GM21381 (cell line): ENCODE data around the gene FRMD7.
"Not testable (repeated sequence)": the region's sequence is repeated elsewhere in the genome, so short reads cannot be mapped to it uniquely, and the experiment has no call there.

Experiments
- ATAC-seq: cut with Tn5 transposase; IDR thresholded peaks from one replicate; pipeline ENCODE4 v1.9.1; 2021; ENCODE audit warnings: mild to moderate bottlenecking, moderate library complexity; ENCODE audit not compliant: unreplicated experiment

Gene FRMD7

DNA sequence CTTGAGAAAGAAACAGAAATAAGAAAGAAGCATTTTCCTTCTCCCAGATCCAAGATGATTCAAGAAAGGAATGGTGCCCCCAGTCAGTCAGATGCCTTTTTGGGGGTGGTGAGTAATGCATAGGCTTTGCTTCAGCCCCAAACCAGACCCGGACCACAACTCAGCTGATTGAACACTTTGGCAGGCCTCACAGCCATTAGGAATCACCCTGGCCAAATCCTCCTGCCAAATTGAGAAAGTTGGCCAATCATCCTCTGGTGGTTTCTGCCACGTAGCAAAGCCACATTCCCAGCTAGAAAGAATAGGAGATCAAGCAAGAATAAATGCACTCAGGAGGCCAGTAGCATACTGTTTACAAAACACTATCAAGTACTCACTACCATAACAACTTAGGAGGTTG, 33.7 kb downstream of the FRMD7 start:
- ATAC-seq, result no peak

DNA sequence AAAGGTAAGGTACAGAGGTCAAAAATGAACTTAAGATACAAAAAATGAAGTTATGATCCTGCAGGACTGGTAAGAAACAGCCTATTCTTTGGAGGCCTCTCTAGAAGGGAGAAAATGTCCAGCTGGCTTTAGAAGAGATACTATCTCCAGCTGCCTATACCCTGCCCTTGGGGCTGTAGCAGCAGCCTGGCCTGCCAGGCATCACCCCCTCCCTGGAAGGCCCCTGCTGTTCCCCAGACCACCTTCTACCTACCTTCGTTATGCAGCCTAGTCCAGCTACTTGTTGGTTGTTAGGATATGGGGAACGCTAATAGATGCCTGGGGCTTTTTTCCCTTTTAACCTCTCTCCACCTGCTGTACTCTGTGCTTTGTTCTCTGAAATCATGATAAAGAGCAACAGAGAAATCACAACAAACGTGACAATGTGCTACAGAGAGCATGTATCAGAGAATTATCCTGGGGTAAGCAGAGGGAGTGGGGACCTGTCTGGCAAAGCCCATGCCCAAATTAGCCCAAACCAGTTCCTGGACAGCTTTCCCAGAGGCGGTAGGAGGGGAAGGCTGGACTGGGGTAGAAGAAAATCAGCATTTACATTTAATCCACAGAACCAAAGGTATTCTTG, 34.5 kb downstream of the FRMD7 start:
- ATAC-seq, result no peak

DNA sequence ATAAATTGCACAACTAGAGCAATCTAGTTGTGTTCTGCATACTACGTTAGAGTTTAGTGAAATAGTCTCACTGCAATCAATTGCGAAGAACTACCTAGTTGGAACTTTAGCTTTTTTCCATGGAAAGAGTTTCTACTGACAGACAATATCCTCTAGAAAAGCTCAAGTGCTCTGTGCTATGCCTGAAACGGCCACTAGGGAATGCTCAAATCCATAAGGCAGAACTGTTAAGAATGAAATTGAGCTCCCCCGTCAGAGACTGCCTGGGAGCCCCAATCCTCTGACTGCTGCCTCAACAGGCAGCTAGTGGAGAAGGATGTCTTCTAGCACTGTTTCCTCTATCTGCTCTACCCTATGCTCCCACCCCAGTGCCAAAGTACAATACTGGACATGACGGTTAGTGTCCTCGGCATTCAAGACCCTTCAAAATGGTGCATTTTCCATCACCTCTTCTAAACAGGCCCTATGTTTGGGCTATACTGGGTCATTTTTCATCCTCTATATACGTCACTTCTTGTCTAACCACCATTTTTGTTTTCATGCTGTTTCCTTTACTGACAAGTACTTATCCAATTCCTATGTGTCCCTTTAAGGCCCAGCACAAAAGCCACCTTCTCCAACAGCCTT, 35.3 kb downstream of the FRMD7 start:
- peak; percentile 88 for ATAC-seq

DNA sequence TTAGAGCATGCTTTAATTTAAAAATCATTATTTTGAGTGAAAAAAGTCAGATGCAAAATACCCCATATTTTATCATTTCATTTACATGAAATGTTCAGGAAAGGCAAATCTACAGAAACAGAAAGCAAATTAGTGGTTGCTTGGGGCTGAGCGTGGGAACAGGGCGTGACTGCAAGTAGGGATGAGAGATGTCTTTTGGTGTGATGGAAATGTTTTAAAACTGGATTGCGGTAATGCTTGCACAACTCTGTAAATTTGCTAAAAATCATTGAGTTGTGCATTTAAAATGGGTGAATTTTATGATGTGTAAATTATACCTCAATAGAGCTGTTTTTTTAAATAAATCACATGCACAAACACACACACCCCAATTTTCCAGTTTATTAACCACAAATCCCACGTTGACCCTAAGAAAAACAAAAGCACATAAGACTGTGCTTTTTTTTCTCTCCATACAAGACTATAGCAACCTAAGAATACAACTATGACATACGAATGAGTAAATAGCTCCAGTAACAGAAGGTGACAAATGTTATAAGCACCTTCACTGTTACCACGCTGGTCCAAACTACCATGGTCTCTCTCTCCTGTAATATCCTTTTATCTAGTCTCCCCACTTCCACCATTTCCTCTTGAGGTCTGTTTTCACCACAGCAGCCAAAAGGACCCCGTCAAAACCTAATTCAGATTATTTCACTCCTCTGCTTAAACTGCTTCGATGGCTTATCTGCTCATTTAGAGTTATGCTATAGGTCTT, 37.2 kb downstream of the FRMD7 start:
- no peak for ATAC-seq

DNA sequence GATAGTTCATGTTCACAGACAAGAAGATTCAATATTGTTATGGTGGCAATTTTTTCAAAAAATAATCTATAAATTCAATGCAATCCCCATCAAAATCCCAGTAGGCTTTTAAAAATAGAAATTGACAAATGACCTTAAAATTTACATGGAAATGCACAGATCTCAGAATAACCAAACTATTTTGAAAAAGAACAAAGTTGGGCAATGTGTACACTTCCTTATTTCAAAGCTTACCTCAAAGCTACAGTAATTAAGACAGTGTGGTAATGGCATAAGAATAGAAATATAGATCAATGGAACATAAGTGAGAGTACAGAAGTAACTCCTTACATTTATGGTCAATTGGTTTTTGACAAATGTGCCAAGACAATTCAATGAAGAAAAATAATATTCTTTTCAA, 39.0 kb downstream of the FRMD7 start:
- ATAC-seq, result no peak

DNA sequence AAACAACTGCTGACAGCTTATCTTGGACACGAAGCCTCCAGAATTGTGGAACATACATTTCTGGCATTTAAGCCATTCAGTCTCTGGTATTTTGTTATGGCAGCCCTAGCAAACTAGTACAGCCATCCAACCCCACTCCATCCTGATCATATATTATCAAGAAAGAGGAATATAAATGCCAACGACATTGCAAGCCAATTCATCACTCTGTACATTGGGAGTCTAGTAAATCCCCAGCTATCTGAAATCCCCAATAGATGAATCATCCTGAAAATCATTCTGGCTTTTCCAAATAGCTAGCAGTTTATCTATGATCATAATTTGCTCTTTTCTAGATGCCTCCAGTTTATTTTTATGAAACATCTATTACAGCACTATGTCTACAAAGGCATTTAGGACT, 41.1 kb downstream of the FRMD7 start:
- no peak for ATAC-seq

DNA sequence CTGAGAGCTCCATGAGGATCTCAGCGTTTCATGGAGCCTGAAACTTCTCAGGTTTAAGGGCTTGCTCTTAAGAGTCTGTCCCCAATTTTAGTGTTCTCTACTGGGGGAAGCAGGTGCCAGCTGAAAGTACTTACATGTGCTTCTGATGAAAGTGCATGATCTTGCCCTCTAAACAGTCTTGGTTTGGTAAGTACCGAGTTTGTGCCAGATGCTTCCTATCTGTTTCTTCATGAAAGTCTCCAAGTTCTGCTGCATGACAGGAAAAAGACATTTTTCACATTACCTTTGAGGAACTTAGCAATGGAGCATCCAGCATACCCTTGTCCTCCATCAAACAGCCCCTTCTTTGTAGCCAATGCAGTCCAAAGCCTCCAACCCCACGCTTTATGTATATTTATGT, 42.0 kb downstream of the FRMD7 start:
- ATAC-seq, result no peak

DNA sequence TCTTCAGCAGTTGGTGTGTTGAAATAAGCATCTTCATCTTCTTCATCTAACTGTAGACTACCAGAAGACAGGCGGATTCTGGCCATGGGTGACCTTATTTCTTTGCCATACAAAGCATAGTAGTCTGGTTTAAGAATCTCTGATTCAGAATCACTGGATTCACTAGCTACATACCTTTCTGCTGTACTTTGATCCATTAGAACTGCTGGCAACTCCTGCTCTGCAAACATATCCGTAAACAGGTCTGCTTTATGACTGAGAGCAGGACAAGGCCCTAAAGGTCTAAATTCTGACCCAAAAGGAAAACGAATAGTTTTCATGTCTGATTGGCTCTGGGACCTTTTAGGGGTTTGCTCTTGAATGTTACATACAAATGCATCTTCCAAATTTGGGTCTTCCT, 49.9 kb downstream of the FRMD7 start:
- no peak for ATAC-seq

DNA sequence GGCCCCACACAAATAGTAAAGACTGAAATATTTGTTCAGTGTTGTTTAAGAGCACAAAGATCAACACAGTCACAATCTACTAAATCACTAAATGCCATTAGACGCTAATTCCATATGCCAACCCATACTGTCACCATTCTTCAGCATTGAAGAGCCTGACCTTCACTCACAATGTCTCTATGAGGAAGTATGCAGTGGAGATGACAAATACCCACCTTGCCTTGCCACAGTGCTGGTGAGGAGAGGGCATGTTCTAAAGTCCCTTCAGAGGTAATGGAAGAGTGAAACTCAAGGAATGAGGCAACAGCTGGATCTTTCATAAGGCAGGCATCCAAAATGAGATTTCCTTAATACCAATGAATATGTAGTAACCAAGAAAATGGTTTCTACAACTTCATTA, 50.4 kb downstream of the FRMD7 start:
- ATAC-seq, result no peak

DNA sequence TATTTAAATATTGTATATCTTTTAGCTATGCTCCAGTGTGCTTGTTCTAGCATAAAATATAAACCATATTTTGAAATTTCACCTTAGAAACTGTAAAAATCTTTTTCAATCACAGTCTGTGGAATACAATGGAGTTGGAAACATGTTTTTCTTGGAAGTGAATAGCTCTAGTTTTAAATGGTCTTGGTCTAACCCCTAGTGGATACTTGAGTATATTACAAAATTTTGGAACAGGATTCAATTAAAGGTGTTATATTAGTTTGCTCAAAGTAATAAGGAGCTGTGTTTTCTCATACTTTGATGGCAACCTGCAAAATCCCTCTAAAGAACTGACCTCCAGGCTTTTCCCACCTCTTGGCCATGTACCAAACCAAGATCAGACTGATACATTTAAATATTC, 56.6 kb downstream of the FRMD7 start:
- ATAC-seq, result no peak

DNA sequence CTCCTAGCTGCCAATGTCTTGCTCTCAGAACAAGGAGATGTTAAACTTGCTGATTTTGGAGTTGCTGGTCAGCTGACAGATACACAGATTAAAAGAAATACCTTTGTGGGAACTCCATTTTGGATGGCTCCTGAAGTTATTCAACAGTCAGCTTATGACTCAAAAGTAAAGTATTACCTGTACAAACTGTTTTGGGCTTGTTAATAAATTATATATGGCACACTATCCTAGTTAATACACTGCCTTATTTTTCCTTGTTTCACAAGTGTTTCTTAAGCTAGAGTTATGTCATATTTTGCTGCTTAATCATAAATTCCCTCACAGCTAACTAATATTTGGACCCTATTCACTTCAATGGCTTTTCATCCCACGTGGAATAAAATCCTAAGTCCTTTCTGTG, 59.4 kb downstream of the FRMD7 start:
- ATAC-seq, result no peak

DNA sequence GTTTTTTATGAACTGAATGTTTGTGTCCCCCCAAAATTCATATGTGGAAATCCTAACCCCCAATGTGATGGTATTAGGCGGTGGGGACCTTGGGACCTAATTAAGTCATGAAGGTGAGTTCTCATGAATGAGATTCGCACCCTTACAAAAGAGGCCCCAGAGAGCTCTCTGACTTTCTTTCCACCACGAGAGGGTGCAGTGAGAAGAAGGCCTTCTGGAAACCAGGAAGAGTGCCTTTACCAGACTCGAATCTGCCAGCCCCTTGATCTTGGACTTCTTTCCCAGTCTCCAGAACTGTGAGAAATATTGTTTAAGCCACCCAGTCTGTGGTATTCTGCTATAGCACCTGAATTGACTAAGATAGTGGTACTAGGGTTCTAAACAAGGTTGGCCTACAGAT, 64.0 kb downstream of the FRMD7 start:
- no peak for ATAC-seq

DNA sequence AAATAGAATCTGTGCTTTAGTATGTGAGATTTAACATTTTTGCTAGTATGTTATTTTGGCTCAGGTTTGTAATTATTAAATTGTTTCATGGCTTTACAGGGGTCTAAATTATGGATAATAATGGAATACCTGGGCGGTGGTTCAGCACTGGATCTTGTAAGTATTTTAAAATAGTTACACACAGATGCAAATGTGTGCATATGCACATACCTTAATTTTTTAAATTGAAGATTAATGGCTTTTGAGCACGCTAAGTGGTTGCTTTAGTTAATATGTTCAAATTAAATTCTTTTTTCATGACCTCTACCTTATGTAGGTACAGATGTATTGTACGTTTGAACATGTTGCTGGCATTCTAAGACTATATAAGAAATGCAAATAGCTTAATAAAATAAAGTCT, 64.5 kb downstream of the FRMD7 start:
- no peak for ATAC-seq

DNA sequence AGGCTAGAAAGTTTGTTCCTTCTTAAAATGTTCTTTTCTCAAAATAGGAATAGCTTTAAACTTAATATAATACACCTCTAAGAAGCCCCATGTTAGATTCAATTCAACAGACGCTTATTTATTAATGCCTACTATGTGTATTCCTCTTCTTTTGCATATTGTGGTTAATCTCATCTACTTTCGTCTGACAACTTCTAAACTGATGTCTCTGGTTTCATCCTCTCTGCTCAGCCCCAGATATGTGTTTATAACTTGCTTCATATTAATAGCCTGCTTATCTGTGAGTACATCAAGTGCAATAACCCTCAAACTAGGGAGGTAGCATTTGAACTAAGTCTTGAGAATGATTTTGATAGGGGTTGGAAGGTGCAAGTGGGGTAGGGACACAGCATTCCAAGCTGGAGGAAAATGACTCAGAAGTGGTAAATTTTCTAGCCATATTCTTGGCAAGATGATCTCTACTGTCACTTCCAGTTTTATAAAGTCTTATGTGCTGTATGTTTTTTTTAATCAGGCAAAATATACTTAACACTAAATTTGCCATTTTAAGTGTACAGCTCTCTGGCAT, 67.8 kb downstream of the FRMD7 start:
- ATAC-seq, result no peak

DNA sequence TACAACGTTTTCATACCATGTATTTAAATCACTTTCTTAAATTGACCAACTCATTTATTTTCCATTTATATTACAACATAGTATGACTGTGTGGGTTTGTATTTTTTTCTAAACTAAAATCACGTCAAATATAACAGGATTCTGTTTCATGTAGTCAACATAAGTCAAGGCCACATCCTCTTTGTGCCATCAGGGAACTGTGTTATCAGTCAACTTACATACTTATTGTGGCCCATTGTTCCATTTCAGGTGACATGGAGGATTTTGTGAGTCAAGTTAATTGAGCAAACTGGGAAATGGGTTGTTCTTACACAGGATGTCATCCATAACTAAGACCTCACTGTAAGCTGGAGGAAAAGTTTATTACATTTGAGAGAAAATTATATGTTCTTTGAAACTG, 68.8 kb downstream of the FRMD7 start:
- no peak for ATAC-seq

DNA sequence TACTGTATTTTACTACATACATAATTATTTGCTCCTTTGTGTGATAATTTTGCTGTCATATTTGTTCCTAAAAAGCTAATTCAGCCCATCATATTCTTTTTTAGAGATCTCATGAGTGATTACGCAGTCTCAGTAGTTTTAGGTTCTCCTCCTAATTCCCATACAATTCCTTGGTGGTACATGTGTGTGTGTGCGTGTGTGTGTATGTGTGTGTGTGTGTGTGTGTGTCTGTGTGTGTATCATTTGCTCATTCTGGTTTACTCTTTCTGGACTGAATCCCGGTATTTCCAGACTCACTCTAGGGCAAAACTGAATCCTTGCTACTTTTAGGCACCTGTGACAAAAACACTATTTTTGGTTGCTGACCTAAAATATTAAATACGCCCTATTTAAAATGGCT, 69.8 kb downstream of the FRMD7 start:
- no peak for ATAC-seq

DNA sequence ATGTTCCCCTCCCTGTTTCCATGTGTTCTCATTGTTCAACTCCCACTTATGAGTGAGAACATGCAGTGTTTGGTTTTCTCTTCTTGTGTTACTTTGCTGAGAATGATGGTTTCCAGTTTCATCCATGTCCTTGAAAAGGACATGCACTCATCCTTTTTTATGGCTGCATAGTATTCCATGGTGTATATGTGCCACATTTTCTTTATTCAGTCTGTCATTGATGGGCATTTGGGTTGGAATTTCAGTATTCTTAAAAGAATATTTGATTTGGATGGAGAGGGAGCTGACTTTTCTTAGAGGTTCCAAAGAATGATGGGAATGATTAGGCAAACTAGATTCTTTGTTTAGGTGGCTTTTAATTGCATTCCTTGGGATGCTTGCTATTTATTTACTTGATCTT, 76.0 kb downstream of the FRMD7 start:
- not testable (repeated sequence) for ATAC-seq

DNA sequence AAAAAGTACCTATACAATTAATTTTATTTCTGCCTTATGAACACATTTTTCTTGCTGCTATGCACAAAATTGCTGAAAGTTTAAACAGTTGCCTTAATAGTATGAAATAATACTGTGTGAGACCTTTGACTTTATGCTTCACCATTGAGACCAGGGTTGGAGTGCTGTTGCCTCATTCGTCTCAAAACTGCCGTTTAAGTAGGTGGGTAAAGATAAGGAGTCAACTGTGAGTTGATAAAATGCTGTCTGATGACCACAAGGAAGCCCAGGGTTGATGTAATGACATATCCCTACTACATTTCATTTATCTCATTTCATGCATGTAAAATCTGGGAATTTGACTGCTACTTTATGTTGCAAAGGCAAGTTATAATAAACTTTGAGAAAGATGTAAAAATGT, 81.3 kb downstream of the FRMD7 start:
- no peak for ATAC-seq

DNA sequence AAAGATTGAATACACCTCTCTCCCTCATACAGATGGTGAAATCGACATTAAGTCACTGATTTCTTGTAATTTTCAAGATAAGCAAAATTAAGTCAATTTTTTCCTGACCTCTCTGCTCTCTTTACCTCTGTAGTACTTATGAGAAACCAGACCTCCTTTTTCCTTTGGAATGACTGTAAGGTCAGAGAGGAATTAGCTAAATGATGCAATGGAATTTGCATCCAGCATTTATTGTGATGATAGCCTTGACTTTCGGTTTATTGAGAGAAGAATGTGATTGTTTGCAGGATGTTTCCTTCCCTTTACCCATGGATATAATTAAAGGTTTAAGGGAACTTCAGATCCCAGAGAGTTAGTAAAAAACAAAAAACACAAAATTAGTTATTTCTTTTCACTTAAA, 82.4 kb downstream of the FRMD7 start:
- ATAC-seq, result no peak

DNA sequence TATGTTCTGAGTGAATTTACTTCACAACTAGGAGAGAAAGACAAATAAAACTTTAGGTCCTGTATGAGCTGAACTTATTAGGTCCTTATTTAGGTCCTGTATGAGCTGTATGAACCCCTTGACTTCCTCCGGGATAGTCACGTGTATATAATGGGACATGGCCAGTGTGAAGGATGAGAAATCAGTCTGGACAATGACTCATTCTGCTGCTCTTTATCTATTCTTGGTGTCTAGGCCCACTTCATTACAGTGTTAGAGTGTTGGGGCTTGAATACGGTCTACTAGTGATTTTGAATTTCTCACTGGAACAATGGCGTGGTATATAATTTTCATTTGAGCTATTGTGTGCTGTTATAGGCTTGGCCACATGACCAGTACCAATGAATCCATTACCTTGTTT, 82.9 kb downstream of the FRMD7 start:
- no peak for ATAC-seq

DNA sequence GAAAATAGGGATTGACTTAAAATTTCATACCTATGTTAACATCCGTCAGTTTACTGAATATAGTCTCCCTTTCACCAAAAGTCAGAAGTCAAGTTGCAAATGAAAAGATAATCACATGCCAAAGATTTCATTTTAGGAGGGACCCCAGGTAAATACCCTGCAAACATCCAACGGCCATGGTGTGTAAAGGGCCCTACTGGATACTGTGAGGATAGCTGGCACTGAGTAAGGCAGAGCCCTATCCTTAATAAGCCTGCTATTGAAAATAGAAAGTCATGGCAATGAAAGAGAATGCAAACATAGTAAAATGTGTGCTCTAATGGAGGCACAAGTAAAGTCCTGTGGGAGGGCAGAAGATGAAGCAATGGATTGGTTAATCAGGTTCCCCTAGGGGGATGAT, 83.8 kb downstream of the FRMD7 start:
- no peak for ATAC-seq

DNA sequence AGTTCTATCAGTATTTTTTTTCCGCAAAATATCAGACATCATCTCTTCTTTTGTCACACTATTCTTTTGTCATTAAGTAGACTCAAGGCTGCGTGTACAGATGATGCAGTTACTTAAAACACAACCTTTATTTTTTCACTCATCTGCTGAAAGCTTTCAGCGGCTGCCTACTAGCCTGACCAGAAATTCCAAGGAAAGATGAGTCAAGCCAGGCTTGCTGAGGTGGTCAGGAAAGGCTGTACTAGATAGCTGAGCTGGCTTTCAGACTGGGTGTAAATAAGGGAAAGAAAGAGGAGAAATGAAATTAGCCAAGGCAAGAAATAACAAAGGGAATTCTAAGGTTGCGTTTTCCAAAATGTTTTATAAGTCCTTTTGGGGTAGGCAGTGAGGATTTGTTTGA, 86.8 kb downstream of the FRMD7 start:
- no peak for ATAC-seq
